Stimulated activated memory B cell treated with anti-CD40 and anti-IgM and Interleukin-4, amounts not matched to agents 10 μg/mL and 1 μg/mL and 100 μg/mL, for 72 hours (primary cell): Measurements from ENCODE around the gene COPS4.

ENCODE experiments used
- ATAC-seq: fragments of 150-1000 bp; cut with Tn5 transposase; 2 replicates; pipeline ENCODE4 v1.10.0; 2021
- H3K27ac Mint-ChIP-seq: one replicate; pipeline ENCODE4 v1.8.0; 2022; ENCODE audit warnings: mild to moderate bottlenecking, mixed read lengths
- H3K27me3 Mint-ChIP-seq: one replicate; pipeline ENCODE4 v1.8.0; 2022; ENCODE audit warnings: mixed read lengths
- H3K36me3 Mint-ChIP-seq: one replicate; pipeline ENCODE4 v1.8.0; 2022; ENCODE audit warnings: mixed read lengths
- H3K4me1 Mint-ChIP-seq: one replicate; pipeline ENCODE4 v1.8.0; 2022; ENCODE audit warnings: mixed read lengths
- H3K4me3 Mint-ChIP-seq: one replicate; pipeline ENCODE4 v1.8.0; 2022; ENCODE audit warnings: mild to moderate bottlenecking, moderate library complexity, mixed read lengths
- H3K9me3 Mint-ChIP-seq: one replicate; pipeline ENCODE4 v1.8.0; 2022; ENCODE audit warnings: mixed read lengths

The COPS4 gene

GRCh38 chr4:83114576-83114975, 79.6 kb downstream of the COPS4 start, which contains the start of gene PLAC8:
PLAC8 (minus strand) TSS chr4:83114729; CDS start chr4:83107921, 6,808 bp downstream.
- Mint-ChIP-seq H3K4me1 (peaks cover 50% of the 10 kb centered on the region), H3K27me3 (no peaks in the 10 kb centered on the region), H3K4me3 (peak within 1 kb of the TSS; percentile 86), H3K27ac (peak within 1 kb of the TSS; percentile 96), H3K9me3 (no peaks in the 10 kb centered on the region), H3K36me3 (no peaks in the 10 kb centered on the region)
- peak; percentile 25 for ATAC-seq

GRCh38 chr4:83115000-83115399, 80.0 kb downstream of the COPS4 start:
- Mint-ChIP-seq H3K36me3 (no peaks in the 10 kb centered on the region), H3K4me3 (peak overlapping the region; percentile 81), H3K9me3 (no peaks in the 10 kb centered on the region), H3K27ac (peak overlapping the region; percentile 96), H3K27me3 (no peaks in the 10 kb centered on the region), H3K4me1 (peaks cover 55% of the 10 kb centered on the region)
- ATAC-seq, result no peak

GRCh38 chr4:83115656-83116285, 80.8 kb downstream of the COPS4 start:
- ATAC-seq, result no peak
- no peaks in the 10 kb centered on the region for H3K9me3 Mint-ChIP-seq
- H3K27me3 Mint-ChIP-seq, result no peaks in the 10 kb centered on the region

GRCh38 chr4:83118869-83119268, 83.9 kb downstream of the COPS4 start:
- no peaks in the 10 kb centered on the region for H3K27me3 Mint-ChIP-seq
- H3K4me1 Mint-ChIP-seq, result peaks cover 36% of the 10 kb centered on the region

More at GRCh38 chr4:83115656-83116285, 80.8 kb downstream of the COPS4 start:
- Mint-ChIP-seq H3K4me3 (no peak overlapping the region), H3K36me3 (no peaks in the 10 kb centered on the region), H3K4me1 (peaks cover 52% of the 10 kb centered on the region), H3K27ac (peak overlapping the region; percentile 96)

GRCh38 chr4:83121246-83121645, 86.3 kb downstream of the COPS4 start:
- H3K27me3 Mint-ChIP-seq, result no peaks in the 10 kb centered on the region
- H3K27ac Mint-ChIP-seq, result no peak overlapping the region
- no peaks in the 10 kb centered on the region for H3K9me3 Mint-ChIP-seq
- H3K4me3 Mint-ChIP-seq, result no peak overlapping the region
- H3K4me1 Mint-ChIP-seq, result peaks cover 33% of the 10 kb centered on the region
- H3K36me3 Mint-ChIP-seq, result no peaks in the 10 kb centered on the region
- ATAC-seq, result no peak

More at GRCh38 chr4:83118869-83119268, 83.9 kb downstream of the COPS4 start:
- ATAC-seq, result no peak
- H3K36me3 Mint-ChIP-seq, result no peaks in the 10 kb centered on the region
- no peak overlapping the region for H3K27ac Mint-ChIP-seq
- no peaks in the 10 kb centered on the region for H3K9me3 Mint-ChIP-seq
- H3K4me3 Mint-ChIP-seq, result no peak overlapping the region

DNA sequence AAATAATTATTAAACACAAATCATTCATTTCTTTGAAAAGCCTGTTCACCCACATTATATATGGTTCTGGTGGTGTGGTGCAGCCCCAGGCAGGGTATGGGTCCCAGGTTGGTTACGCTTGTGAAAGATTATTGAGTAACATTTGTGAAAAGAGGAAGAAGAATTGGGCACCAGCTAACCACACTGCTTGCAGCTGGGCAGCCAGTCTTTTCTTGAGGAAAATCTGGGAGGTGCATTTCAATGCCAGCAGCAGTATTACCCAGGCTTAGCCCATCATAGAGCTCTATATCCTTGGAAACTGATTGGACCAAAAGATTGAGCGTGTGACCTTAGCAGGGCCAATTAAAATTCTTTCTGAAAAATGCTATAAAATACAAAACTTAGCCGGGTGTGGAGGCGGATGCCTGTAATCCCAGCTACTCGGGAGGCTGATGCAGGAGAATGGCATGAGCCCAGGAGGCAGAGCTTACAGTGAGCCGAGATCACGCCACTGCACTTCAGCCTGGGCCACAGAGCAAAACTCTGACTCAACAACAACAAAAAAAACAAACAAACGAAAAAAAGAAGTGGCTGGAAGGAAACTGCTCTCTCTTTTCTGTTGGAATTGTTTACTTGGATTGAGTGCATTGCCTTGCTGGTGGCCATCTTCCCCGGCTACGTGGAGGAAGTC, 89.3 kb downstream of the COPS4 start:
- Mint-ChIP-seq H3K27me3 (no peaks in the 10 kb centered on the region), H3K4me3 (no peak overlapping the region)

More for the DNA sequence above, 89.3 kb downstream of the COPS4 start:
- Mint-ChIP-seq H3K36me3 (no peaks in the 10 kb centered on the region), H3K27ac (peak overlapping the region; percentile 1), H3K4me1 (peaks cover 47% of the 10 kb centered on the region), H3K9me3 (peaks cover 3% of the 10 kb centered on the region)
- peak; percentile 88 for ATAC-seq
